ENCODE measurements around the gene RBMS1.

Gene RBMS1

DNA sequence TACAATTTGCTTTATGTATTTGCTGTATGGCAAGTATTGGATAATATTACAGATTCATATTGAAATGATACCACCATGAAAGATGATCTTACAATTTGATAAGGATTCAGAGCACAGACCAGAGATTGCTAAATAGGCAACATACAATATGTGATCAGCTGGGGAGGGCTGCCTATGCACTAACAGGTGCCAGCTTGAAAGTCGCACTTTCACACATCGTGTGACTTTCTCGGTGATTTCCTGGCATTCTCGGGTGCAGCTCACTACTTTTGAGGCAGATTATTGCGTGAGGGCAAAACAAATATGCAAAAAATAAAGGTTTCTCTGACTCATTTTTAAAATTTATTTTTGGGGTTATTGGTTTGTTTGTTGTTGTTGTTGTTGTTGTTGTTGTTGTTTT is 36.0 kb downstream of the RBMS1 start:
- DNase-seq (ENCODE audit: low read depth in 1 of 2, low spot score in 1 of 2), result no peak
- H3K27ac ChIP-seq (replicated peaks), result no peak overlapping the region
- no peak overlapping the region for H3K4me3 ChIP-seq (replicated peaks; ENCODE audit: insufficient read depth, low read length)
- TF ChIP-seq GABPA (IDR thresholded peaks at IDR 0.05; ENCODE audit: low read depth) (no peak), SPI1 (IDR thresholded peaks at IDR 0.05; ENCODE audit: borderline replicate concordance, low read depth) (no peak), REST (IDR thresholded peaks at IDR 0.05; ENCODE audit: insufficient replicate concordance, low read depth) (no peak), POLR2AphosphoS5 (IDR thresholded peaks at IDR 0.05; ENCODE audit: low read depth) (no peak)
- TF ChIP-seq, protein P1, sequence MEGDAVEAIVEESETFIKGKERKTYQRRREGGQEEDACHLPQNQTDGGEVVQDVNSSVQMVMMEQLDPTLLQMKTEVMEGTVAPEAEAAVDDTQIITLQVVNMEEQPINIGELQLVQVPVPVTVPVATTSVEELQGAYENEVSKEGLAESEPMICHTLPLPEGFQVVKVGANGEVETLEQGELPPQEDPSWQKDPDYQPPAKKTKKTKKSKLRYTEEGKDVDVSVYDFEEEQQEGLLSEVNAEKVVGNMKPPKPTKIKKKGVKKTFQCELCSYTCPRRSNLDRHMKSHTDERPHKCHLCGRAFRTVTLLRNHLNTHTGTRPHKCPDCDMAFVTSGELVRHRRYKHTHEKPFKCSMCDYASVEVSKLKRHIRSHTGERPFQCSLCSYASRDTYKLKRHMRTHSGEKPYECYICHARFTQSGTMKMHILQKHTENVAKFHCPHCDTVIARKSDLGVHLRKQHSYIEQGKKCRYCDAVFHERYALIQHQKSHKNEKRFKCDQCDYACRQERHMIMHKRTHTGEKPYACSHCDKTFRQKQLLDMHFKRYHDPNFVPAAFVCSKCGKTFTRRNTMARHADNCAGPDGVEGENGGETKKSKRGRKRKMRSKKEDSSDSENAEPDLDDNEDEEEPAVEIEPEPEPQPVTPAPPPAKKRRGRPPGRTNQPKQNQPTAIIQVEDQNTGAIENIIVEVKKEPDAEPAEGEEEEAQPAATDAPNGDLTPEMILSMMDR (IDR thresholded peaks at IDR 0.05; ENCODE audit: insufficient read depth, low read length), result no peak
- no peaks in the 10 kb centered on the region for H3K27me3 ChIP-seq (ENCODE audit: insufficient read depth, poor library complexity, severe bottlenecking)

- Histone ChIP-seq H3K4me3 (replicated peaks; ENCODE audit: insufficient read depth, low read length) (no peak overlapping the region), H3K27ac (replicated peaks) (no peak overlapping the region), H3K27me3 (ENCODE audit: insufficient read depth, poor library complexity, severe bottlenecking) (no peaks in the 10 kb centered on the region)
- no peak for TF ChIP-seq GABPA (IDR thresholded peaks at IDR 0.05; ENCODE audit: low read depth)
- no peak for TF ChIP-seq POLR2AphosphoS5 (IDR thresholded peaks at IDR 0.05; ENCODE audit: low read depth)
- TF ChIP-seq SPI1 (IDR thresholded peaks at IDR 0.05; ENCODE audit: borderline replicate concordance, low read depth), result no peak
- TF ChIP-seq REST (IDR thresholded peaks at IDR 0.05; ENCODE audit: insufficient replicate concordance, low read depth), result no peak
- TF ChIP-seq, protein P1 (IDR thresholded peaks at IDR 0.05; ENCODE audit: insufficient read depth, low read length), result no peak
- no peak for DNase-seq (ENCODE audit: low read depth in 1 of 2, low spot score in 1 of 2)
Measured at GRCh38 chr2:160454070-160454797, 39.4 kb downstream of the RBMS1 start.

GRCh38 chr2:160453111-160453820 is 40.3 kb downstream of the RBMS1 start:
- no peak for TF ChIP-seq SPI1 (IDR thresholded peaks at IDR 0.05; ENCODE audit: borderline replicate concordance, low read depth)
- TF ChIP-seq, protein P1 (IDR thresholded peaks at IDR 0.05; ENCODE audit: insufficient read depth, low read length), result no peak
- no peak for TF ChIP-seq REST (IDR thresholded peaks at IDR 0.05; ENCODE audit: insufficient replicate concordance, low read depth)
- no peak for TF ChIP-seq POLR2AphosphoS5 (IDR thresholded peaks at IDR 0.05; ENCODE audit: low read depth)
- no peak for DNase-seq (ENCODE audit: low read depth in 1 of 2, low spot score in 1 of 2)
- Histone ChIP-seq H3K27me3 (ENCODE audit: insufficient read depth, poor library complexity, severe bottlenecking) (no peaks in the 10 kb centered on the region), H3K27ac (replicated peaks) (no peak overlapping the region), H3K4me3 (replicated peaks; ENCODE audit: insufficient read depth, low read length) (no peak overlapping the region)

All from HL-60 (cell line).